Measurements from ENCODE around the gene TACC2.

Gene TACC2

GRCh38 chr10:122126763-122127659, 138.0 kb downstream of the TACC2 start:
- peak; percentile 84 for DNase-seq

GRCh38 chr10:122127943-122128342, 139.0 kb downstream of the TACC2 start:
- DNase-seq, result no peak

- DNase-seq, result no peak
Observed at GRCh38 chr10:122128357-122128756, 139.4 kb downstream of the TACC2 start.

- peak; percentile 51 for DNase-seq
Observed at GRCh38 chr10:122130474-122131110, 141.6 kb downstream of the TACC2 start.

GRCh38 chr10:122132331-122132755, 143.4 kb downstream of the TACC2 start:
- no peak for DNase-seq

- no peak for DNase-seq
Observed at GRCh38 chr10:122132882-122133565, 144.1 kb downstream of the TACC2 start.

- no peak for DNase-seq
Observed at GRCh38 chr10:122135251-122136025, 146.5 kb downstream of the TACC2 start.

GRCh38 chr10:122138831-122139625, 150.1 kb downstream of the TACC2 start:
- no peak for DNase-seq

GRCh38 chr10:122139627-122140170, 150.7 kb downstream of the TACC2 start:
- no peak for DNase-seq

GRCh38 chr10:122140461-122140902, 151.5 kb downstream of the TACC2 start:
- no peak for DNase-seq

GRCh38 chr10:122140941-122141623, 152.1 kb downstream of the TACC2 start:
- peak; percentile 95 for DNase-seq

GRCh38 chr10:122141821-122142640, 153.1 kb downstream of the TACC2 start:
- no peak for DNase-seq

- peak; percentile 8 for DNase-seq
Observed at GRCh38 chr10:122142641-122143237, 153.8 kb downstream of the TACC2 start.

- peak; percentile 71 for DNase-seq
Observed at GRCh38 chr10:122143238-122143841, 154.4 kb downstream of the TACC2 start.

- no peak for DNase-seq
Observed at GRCh38 chr10:122144199-122144598, 155.2 kb downstream of the TACC2 start.

- DNase-seq, result no peak
Observed at GRCh38 chr10:122145113-122145512, 156.2 kb downstream of the TACC2 start.

- DNase-seq, result no peak
Observed at GRCh38 chr10:122147663-122148062, 158.7 kb downstream of the TACC2 start.

GRCh38 chr10:122148876-122149560, 160.1 kb downstream of the TACC2 start:
- DNase-seq, result no peak

Data from MV-4-11 (cell line).